Activated CD8-positive, alpha-beta memory T cell treated with anti-CD3 and anti-CD28 coated beads for 1 hour (primary cell): ENCODE results near the gene SND1.

ENCODE experiments used
- DNase-seq, 2 donors: peaks; one replicate each; pipeline ENCODE4 v3.0.0-alpha.2; 2020; ENCODE audit warnings: low read depth in 1 of 2; ENCODE audit errors: extremely low read depth in 1 of 2

The SND1 gene

GRCh38 chr7:127858091-127858914, 206.3 kb downstream of the SND1 start:
- DNase-seq, result no peak

- no peak for DNase-seq
These were observed 206.9 kb downstream of the SND1 start for GRCh38 chr7:127858915-127859189.

- DNase-seq, result no peak
These were observed 207.3 kb downstream of the SND1 start for GRCh38 chr7:127859330-127859729.

- no peak for DNase-seq
These were observed 210.5 kb downstream of the SND1 start for GRCh38 chr7:127862525-127862924.

GRCh38 chr7:127863082-127863481, 211.1 kb downstream of the SND1 start:
- no peak for DNase-seq

- DNase-seq, result no peak
These were observed 213.5 kb downstream of the SND1 start for GRCh38 chr7:127865466-127865865.

- DNase-seq, result no peak
These were observed 218.4 kb downstream of the SND1 start for GRCh38 chr7:127870231-127870907.

GRCh38 chr7:127871226-127871625, 219.2 kb downstream of the SND1 start:
- no peak for DNase-seq

GRCh38 chr7:127872122-127872521, 220.1 kb downstream of the SND1 start:
- no peak for DNase-seq

- no peak for DNase-seq
These were observed 221.2 kb downstream of the SND1 start for GRCh38 chr7:127873151-127873550.

- DNase-seq, result no peak
These were observed 222.0 kb downstream of the SND1 start for GRCh38 chr7:127873715-127874636.

- DNase-seq, result no peak
These were observed 223.1 kb downstream of the SND1 start for GRCh38 chr7:127874951-127875608.

GRCh38 chr7:127876393-127876792, 224.4 kb downstream of the SND1 start:
- no peak for DNase-seq

- no peak for DNase-seq
These were observed 226.0 kb downstream of the SND1 start for GRCh38 chr7:127877951-127878350.

- no peak for DNase-seq
These were observed 226.8 kb downstream of the SND1 start for GRCh38 chr7:127878791-127879190.

GRCh38 chr7:127879436-127879835, 227.4 kb downstream of the SND1 start:
- DNase-seq, result no peak

GRCh38 chr7:127879942-127880341, 227.9 kb downstream of the SND1 start:
- DNase-seq, result no peak

- DNase-seq, result no peak
These were observed 228.5 kb downstream of the SND1 start for GRCh38 chr7:127880454-127880853.

GRCh38 chr7:127881564-127881963, 229.6 kb downstream of the SND1 start:
- DNase-seq, result no peak

GRCh38 chr7:127882313-127882920, 230.4 kb downstream of the SND1 start:
- no peak for DNase-seq
